ENCODE measurements around the gene TMEM254. TPM values are rescaled to one million over a fixed set of nuclear protein-coding genes. Genes with fewer than 3 reads are reported as not detected.

Gene TMEM254
- total and polyA plus RNA-seq, 9 of the 15 experiments (the other 6 are each of a cell fraction or from before 2014, with no cell fraction given): 0.59 to 4.7 (median 1.9) TPM

GRCh38 chr10:80090121-80090520 lies 11.7 kb downstream of the TMEM254 start:
- BruUV-seq (replicated peaks): no TSS peak
- Histone ChIP-seq H3K4me3 (no peak overlapping the region), H3K27ac (ENCODE audit: extremely low read depth, low read depth, low read length) (no peak overlapping the region), H4K20me1 (replicated peaks; ENCODE audit: control insufficient read depth, insufficient read depth, low read length) (no peaks in the 10 kb centered on the region), H3K36me3 (ENCODE audit: control insufficient read depth, insufficient read depth, low read length) (no peaks in the 10 kb centered on the region), H3K27me3 (ENCODE audit: control insufficient read depth in 2 of 2, insufficient read depth in 2 of 2, low read length in 2 of 2) (peaks cover 10 to 19% of the 10 kb centered on the region in 2 experiments; a peak in 3 of 5 replicates), H3K9me3 (replicated peaks; ENCODE audit: control insufficient read depth, insufficient read depth, low read depth, low read length) (no peaks in the 10 kb centered on the region), H2AFZ (ENCODE audit: low read depth, low read length) (no peak overlapping the region), H3K9me1 (ENCODE audit: control insufficient read depth, insufficient read depth, low read length) (no peaks in the 10 kb centered on the region), H3K4me2 (ENCODE audit: insufficient read depth, low read length) (no peak overlapping the region), H3K4me1 (replicated peaks in 1 of 2; ENCODE audit: control insufficient read depth in 2 of 2, insufficient read depth in 2 of 2, low read length in 2 of 2) (no peaks in the 10 kb centered on the region), H3K9ac (ENCODE audit: insufficient read depth in 1 of 2, low read depth in 2 of 2, low read length in 2 of 2) (no peak overlapping the region), H3K79me2 (ENCODE audit: control insufficient read depth, insufficient read depth, low read length) (no peaks in the 10 kb centered on the region)
- ChIA-PET CTCF (ENCODE audit: low intra/inter-chr PET ratio) (no interaction called here), POLR2A (no interaction called here)
- FAIRE-seq (no peak), ATAC-seq (no peak), DNase-seq (ENCODE audit: extremely low read depth in 1 of 4, low spot score in 3 of 4) (no peak)
- 4% methylated on average over 2 of the region's 2 CpGs for WGBS (ENCODE audit: insufficient coverage, low coverage, missing lambda C conversion rate)
- intact Hi-C loops (cut with micrococcal nuclease): no loop called here
- in situ Hi-C loops (cut with MboI): no loop called here
- TF ChIP-seq ZNF347 (CRISPR knock-in tag; IDR thresholded peaks at IDR 0.05; ENCODE audit: low read depth): no peak
- no peak for TF ChIP-seq DIDO1 (tag; IDR thresholded peaks at IDR 0.05; ENCODE audit: low read depth)
- TF ChIP-seq OTX1 (CRISPR knock-in tag; IDR thresholded peaks at IDR 0.05): no peak
- TF ChIP-seq RBM15 (IDR thresholded peaks at IDR 0.05; ENCODE audit: insufficient read depth, low read length): no peak
- TF ChIP-seq ZNF584 (CRISPR knock-in tag; IDR thresholded peaks at IDR 0.05; ENCODE audit: low read depth): no peak
- TF ChIP-seq ZNF134 (CRISPR knock-in tag; conservative IDR thresholded peaks at IDR 0.05): no peak
- TF ChIP-seq ZNF76 (CRISPR knock-in tag; IDR thresholded peaks at IDR 0.05; ENCODE audit: borderline replicate concordance): no peak
- TF ChIP-seq ETV1 (tag; conservative IDR thresholded peaks at IDR 0.05; ENCODE audit: low read depth): 0 out of 2 replicates have a peak, but pooled peaks have one; percentile 8
- TF ChIP-seq, protein P1, sequence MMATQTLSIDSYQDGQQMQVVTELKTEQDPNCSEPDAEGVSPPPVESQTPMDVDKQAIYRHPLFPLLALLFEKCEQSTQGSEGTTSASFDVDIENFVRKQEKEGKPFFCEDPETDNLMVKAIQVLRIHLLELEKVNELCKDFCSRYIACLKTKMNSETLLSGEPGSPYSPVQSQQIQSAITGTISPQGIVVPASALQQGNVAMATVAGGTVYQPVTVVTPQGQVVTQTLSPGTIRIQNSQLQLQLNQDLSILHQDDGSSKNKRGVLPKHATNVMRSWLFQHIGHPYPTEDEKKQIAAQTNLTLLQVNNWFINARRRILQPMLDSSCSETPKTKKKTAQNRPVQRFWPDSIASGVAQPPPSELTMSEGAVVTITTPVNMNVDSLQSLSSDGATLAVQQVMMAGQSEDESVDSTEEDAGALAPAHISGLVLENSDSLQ (IDR thresholded peaks at IDR 0.05): peak; percentile 59
- TF ChIP-seq, protein P2, sequence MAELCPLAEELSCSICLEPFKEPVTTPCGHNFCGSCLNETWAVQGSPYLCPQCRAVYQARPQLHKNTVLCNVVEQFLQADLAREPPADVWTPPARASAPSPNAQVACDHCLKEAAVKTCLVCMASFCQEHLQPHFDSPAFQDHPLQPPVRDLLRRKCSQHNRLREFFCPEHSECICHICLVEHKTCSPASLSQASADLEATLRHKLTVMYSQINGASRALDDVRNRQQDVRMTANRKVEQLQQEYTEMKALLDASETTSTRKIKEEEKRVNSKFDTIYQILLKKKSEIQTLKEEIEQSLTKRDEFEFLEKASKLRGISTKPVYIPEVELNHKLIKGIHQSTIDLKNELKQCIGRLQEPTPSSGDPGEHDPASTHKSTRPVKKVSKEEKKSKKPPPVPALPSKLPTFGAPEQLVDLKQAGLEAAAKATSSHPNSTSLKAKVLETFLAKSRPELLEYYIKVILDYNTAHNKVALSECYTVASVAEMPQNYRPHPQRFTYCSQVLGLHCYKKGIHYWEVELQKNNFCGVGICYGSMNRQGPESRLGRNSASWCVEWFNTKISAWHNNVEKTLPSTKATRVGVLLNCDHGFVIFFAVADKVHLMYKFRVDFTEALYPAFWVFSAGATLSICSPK (IDR thresholded peaks at IDR 0.05; ENCODE audit: borderline replicate concordance): no peak
- 0 out of 2 replicates have a peak, but pooled peaks have one; percentile 5 for TF ChIP-seq CBFA2T2 (conservative IDR thresholded peaks at IDR 0.05)
- no peak for TF ChIP-seq HDAC3 (IDR thresholded peaks at IDR 0.05; ENCODE audit: borderline replicate concordance, partially characterized antibody)
- peak; percentile 79 for TF ChIP-seq MEIS2 (IDR thresholded peaks at IDR 0.05; ENCODE audit: partially characterized antibody)
- 0 out of 2 replicates have a peak, but pooled peaks have one; percentile 25 for TF ChIP-seq TEAD4 (IDR thresholded peaks at IDR 0.05; ENCODE audit: low read length)
- no peak for TF ChIP-seq TEAD4 (CRISPR knock-in tag; IDR thresholded peaks at IDR 0.05; ENCODE audit: borderline replicate concordance)
- TF ChIP-seq SREBF1 (IDR thresholded peaks at IDR 0.05; ENCODE audit: borderline replicate concordance, low read depth, low read length): no peak
- TF ChIP-seq ZNF766 (CRISPR knock-in tag; conservative IDR thresholded peaks at IDR 0.05): 0 out of 2 replicates have a peak, but pooled peaks have one; percentile 20
- no peak for TF ChIP-seq TAF15 (IDR thresholded peaks at IDR 0.05; ENCODE audit: low read depth, low read length)
- 0 out of 2 replicates have a peak, but pooled peaks have one; percentile 21 for TF ChIP-seq SOX6 (IDR thresholded peaks at IDR 0.05)
- TF ChIP-seq MTF1 (CRISPR knock-in tag; IDR thresholded peaks at IDR 0.05; ENCODE audit: borderline replicate concordance): no peak
